Nucleus accumbens (tissue), 56 donors: ENCODE results near the gene HESX1.

ENCODE experiments used
- DNase-seq, 56 donors: peaks; one replicate each; lab custom pipeline; 2025; lab: John Stamatoyannopoulos, UW

HESX1 gene

GRCh38 chr3:57199895-57200297 is at the start of gene HESX1:
HESX1 (minus strand) TSS chr3:57199978; CDS start chr3:57199918, 60 bp downstream.
- no peak for DNase-seq

- no peak for DNase-seq
Observed at GRCh38 chr3:57244946-57245345, 45.2 kb upstream of the HESX1 start.

GRCh38 chr3:57234613-57235575 is 35.1 kb upstream of the HESX1 start:
- DNase-seq = no peak

- DNase-seq = no peak
Observed at GRCh38 chr3:57233799-57234198, 34.0 kb upstream of the HESX1 start.

- no peak for DNase-seq
Observed at GRCh38 chr3:57230006-57230405, 30.2 kb upstream of the HESX1 start.

- DNase-seq = peak in 52 of 56 donors; percentile 1 to 79 (median 42)
Observed at GRCh38 chr3:57227930-57228751, 28.4 kb upstream of the HESX1 start.

GRCh38 chr3:57227204-57227929 is 27.6 kb upstream of the HESX1 start, which contains the start of gene APPL1:
APPL1 (plus strand) TSS chr3:57227729; CDS start chr3:57227884, 155 bp downstream.
- peak; percentile 16 to 96 (median 87) for DNase-seq

DNA sequence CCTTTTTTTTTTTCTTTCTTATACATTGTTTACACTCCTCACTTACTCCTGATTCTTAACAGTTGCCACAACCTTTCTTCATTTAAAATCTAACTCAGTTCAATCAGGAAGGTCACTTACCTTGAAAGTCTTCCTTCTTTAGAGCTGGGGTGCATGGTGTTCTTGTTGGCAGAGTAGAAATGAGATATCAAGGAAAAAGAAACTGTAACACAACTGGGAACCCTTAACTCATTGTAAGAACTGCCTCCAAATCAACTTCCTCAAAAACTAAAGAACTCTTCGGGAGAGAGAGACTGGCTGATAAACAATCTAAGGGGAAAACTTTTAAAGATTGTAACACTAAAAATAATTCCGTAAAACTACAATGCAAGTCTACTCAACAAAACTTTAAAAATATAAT is 26.4 kb upstream of the HESX1 start:
- DNase-seq = no peak

- DNase-seq = no peak
Observed at GRCh38 chr3:57224856-57225255, 25.1 kb upstream of the HESX1 start.

- no peak for DNase-seq
Observed at GRCh38 chr3:57221883-57222282, 22.1 kb upstream of the HESX1 start.

- no peak for DNase-seq
Observed at GRCh38 chr3:57206423-57206822, 6.6 kb upstream of the HESX1 start.

GRCh38 chr3:57194641-57195040 is 5.1 kb downstream of the HESX1 start:
- DNase-seq = no peak

- no peak for DNase-seq
Observed at GRCh38 chr3:57192028-57192427, 7.8 kb downstream of the HESX1 start.

DNA sequence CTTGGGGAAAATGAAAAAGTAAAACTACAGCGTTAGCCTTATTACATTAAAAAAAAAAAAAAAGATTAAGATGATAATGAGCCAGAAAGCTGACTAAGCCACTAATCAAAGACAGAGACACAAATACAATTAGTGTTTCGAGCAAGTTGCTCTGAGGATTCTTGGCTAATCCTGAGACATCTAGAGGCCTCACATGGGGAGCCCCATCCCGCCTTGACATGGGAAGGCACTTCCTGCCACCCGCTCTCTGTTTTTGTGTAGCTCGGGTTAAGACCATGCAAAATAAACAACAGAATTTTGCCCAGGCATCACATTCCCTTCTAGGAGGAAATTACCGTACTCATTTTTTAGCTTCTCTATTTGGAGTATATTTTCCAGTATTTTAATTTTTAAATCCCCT is 15.3 kb downstream of the HESX1 start:
- no peak for DNase-seq

GRCh38 chr3:57179580-57180410 is 20.0 kb downstream of the HESX1 start:
- DNase-seq = no peak

- DNase-seq = no peak
Observed at GRCh38 chr3:57176045-57176444, 23.7 kb downstream of the HESX1 start.

GRCh38 chr3:57173687-57174086 is 26.1 kb downstream of the HESX1 start:
- no peak for DNase-seq

- no peak for DNase-seq
Observed at GRCh38 chr3:57170946-57171345, 28.8 kb downstream of the HESX1 start.

GRCh38 chr3:57169872-57170623 is 29.7 kb downstream of the HESX1 start:
- peak in 45 of 56 donors; percentile 10 to 79 (median 38) for DNase-seq
